WERI-Rb-1 (cell line): ENCODE data around the gene UTP3.

Experiments used
- DNase-seq: peaks from one replicate; pipeline ENCODE4 v3.0.0-alpha.2; 2020
- H3K27ac ChIP-seq: fragments of 250-450 bp; sonication (Bioruptor Pico); 2 replicates; pipeline ENCODE4 v1.5.1; 2020; ENCODE audit warnings: mild to moderate bottlenecking, moderate library complexity
- H3K27me3 ChIP-seq: fragments of 250-450 bp; sonication (Bioruptor Pico); 2 replicates; pipeline ENCODE4 v1.5.1; 2021; ENCODE audit warnings: mild to moderate bottlenecking, low read depth, moderate library complexity; ENCODE audit not compliant: insufficient read depth, severe bottlenecking
- H3K36me3 ChIP-seq: fragments of 250-450 bp; sonication (Bioruptor Pico); 2 replicates; pipeline ENCODE4 v1.5.1; 2020; ENCODE audit warnings: mild to moderate bottlenecking, moderate library complexity
- H3K4me3 ChIP-seq: 2 replicates; pipeline ENCODE4 v1.5.1; 2011; ENCODE audit warnings: low read depth, mild to moderate bottlenecking, control low read depth, low read length
- H3K9me3 ChIP-seq: fragments of 250-450 bp; sonication (Bioruptor Pico); 2 replicates; pipeline ENCODE4 v1.5.1; 2021; ENCODE audit warnings: mild to moderate bottlenecking, moderate library complexity; ENCODE audit not compliant: severe bottlenecking
- CTCF ChIP-seq: IDR thresholded peaks from 2 replicates; pipeline ENCODE4 v1.5.1; 2011; ENCODE audit warnings: low read depth, mild to moderate bottlenecking, control low read depth, inconsistent platforms, low read length

UTP3 gene

GRCh38 chr4:70671091-70671490, 17.2 kb upstream of the UTP3 start:
- TF ChIP-seq CTCF, result no peak
- no peak overlapping the region for H3K27ac ChIP-seq
- no peaks in the 10 kb centered on the region for H3K9me3 ChIP-seq

GRCh38 chr4:70674191-70674590, 14.1 kb upstream of the UTP3 start:
- Histone ChIP-seq H3K4me3 (no peak overlapping the region), H3K27ac (no peak overlapping the region)
- no peak for TF ChIP-seq CTCF

More at GRCh38 chr4:70671091-70671490, 17.2 kb upstream of the UTP3 start:
- no peaks in the 10 kb centered on the region for H3K36me3 ChIP-seq
- DNase-seq, result no peak
- no peaks in the 10 kb centered on the region for H3K27me3 ChIP-seq
- no peak overlapping the region for H3K4me3 ChIP-seq

GRCh38 chr4:70674731-70675130, 13.6 kb upstream of the UTP3 start:
- Histone ChIP-seq H3K27ac (no peak overlapping the region), H3K9me3 (no peaks in the 10 kb centered on the region), H3K4me3 (no peak overlapping the region), H3K27me3 (no peaks in the 10 kb centered on the region), H3K36me3 (no peaks in the 10 kb centered on the region)
- no peak for TF ChIP-seq CTCF
- DNase-seq, result no peak

More at GRCh38 chr4:70674191-70674590, 14.1 kb upstream of the UTP3 start:
- Histone ChIP-seq H3K27me3 (no peaks in the 10 kb centered on the region), H3K36me3 (no peaks in the 10 kb centered on the region), H3K9me3 (no peaks in the 10 kb centered on the region)
- DNase-seq, result no peak

GRCh38 chr4:70676554-70677090, 11.7 kb upstream of the UTP3 start:
- Histone ChIP-seq H3K9me3 (no peaks in the 10 kb centered on the region), H3K36me3 (no peaks in the 10 kb centered on the region), H3K27ac (no peak overlapping the region), H3K4me3 (no peak overlapping the region), H3K27me3 (no peaks in the 10 kb centered on the region)
- no peak for TF ChIP-seq CTCF
- DNase-seq, result no peak

- no peaks in the 10 kb centered on the region for H3K9me3 ChIP-seq
- TF ChIP-seq CTCF, result no peak
- H3K4me3 ChIP-seq, result no peak overlapping the region
- no peaks in the 10 kb centered on the region for H3K36me3 ChIP-seq
- H3K27me3 ChIP-seq, result no peaks in the 10 kb centered on the region
- no peak for DNase-seq
- no peak overlapping the region for H3K27ac ChIP-seq
Observed at GRCh38 chr4:70678383-70678999, 9.8 kb upstream of the UTP3 start.

- Histone ChIP-seq H3K27ac (no peak overlapping the region), H3K36me3 (no peaks in the 10 kb centered on the region), H3K9me3 (no peaks in the 10 kb centered on the region), H3K27me3 (no peaks in the 10 kb centered on the region), H3K4me3 (no peak overlapping the region)
- DNase-seq, result no peak
- TF ChIP-seq CTCF, result no peak
Observed at GRCh38 chr4:70680934-70681333, 7.4 kb upstream of the UTP3 start.
